GM21526 (cell line): Measurements from ENCODE around the gene EIF5.
"Not testable (repeated sequence)": the region's sequence is repeated elsewhere in the genome, so short reads cannot be mapped to it uniquely, and the experiment has no call there.

Source experiments
- ATAC-seq: cut with Tn5 transposase; IDR thresholded peaks from one replicate; pipeline ENCODE4 v1.9.1; 2021; ENCODE audit warnings: moderate library complexity; ENCODE audit not compliant: unreplicated experiment, low FRiP score

The EIF5 gene

GRCh38 chr14:103332143-103332919 is 1.7 kb upstream of the EIF5 start:
- no peak for ATAC-seq

- peak; percentile 13 for ATAC-seq
Observed at GRCh38 chr14:103334644-103335622, 896 bp downstream of the EIF5 start.

- no peak for ATAC-seq
Observed at GRCh38 chr14:103336191-103336590, 2.2 kb downstream of the EIF5 start.

GRCh38 chr14:103337794-103338193 is 3.8 kb downstream of the EIF5 start:
- no peak for ATAC-seq

GRCh38 chr14:103339561-103339960 is 5.5 kb downstream of the EIF5 start:
- ATAC-seq: no peak

- no peak for ATAC-seq
Observed at GRCh38 chr14:103340480-103341212, 6.6 kb downstream of the EIF5 start.

- no peak for ATAC-seq
Observed at GRCh38 chr14:103341250-103342129, 7.5 kb downstream of the EIF5 start.

- no peak for ATAC-seq
Observed at GRCh38 chr14:103343164-103343879, 9.3 kb downstream of the EIF5 start.

- no peak for ATAC-seq
Observed at GRCh38 chr14:103343905-103344797, 10.1 kb downstream of the EIF5 start.

- ATAC-seq: no peak
Observed at GRCh38 chr14:103346286-103346685, 12.2 kb downstream of the EIF5 start.

- ATAC-seq: no peak
Observed at GRCh38 chr14:103347091-103347815, 13.2 kb downstream of the EIF5 start.

GRCh38 chr14:103348154-103348553 is 14.1 kb downstream of the EIF5 start:
- ATAC-seq: no peak

GRCh38 chr14:103349982-103350381 is 15.9 kb downstream of the EIF5 start:
- no peak for ATAC-seq

GRCh38 chr14:103353362-103353761 is 19.3 kb downstream of the EIF5 start:
- no peak for ATAC-seq

- no peak for ATAC-seq
Observed at GRCh38 chr14:103354141-103354540, 20.1 kb downstream of the EIF5 start.

- ATAC-seq: no peak
Observed at GRCh38 chr14:103356024-103356682, 22.1 kb downstream of the EIF5 start.

- ATAC-seq: not testable (repeated sequence)
Observed at GRCh38 chr14:103357552-103357951, 23.5 kb downstream of the EIF5 start.
